ENCODE data around the gene ROCK2. TPM values are rescaled to one million over a fixed set of nuclear protein-coding genes. Genes with fewer than 3 reads are reported as not detected.

ROCK2 gene
- total and polyA plus RNA-seq, 2 of the 13 experiments (the other 11 are each of a cell fraction or from before 2014, with no cell fraction given): 38.1 to 119 TPM

- TF ChIP-seq MEF2D (CRISPR knock-in tag; IDR thresholded peaks at IDR 0.05) (no peak), SMYD3 (CRISPR knock-in tag; IDR thresholded peaks at IDR 0.05) (no peak), HNRNPK (IDR thresholded peaks at IDR 0.05; ENCODE audit: low read depth, low read length, poor library complexity, severe bottlenecking) (no peak), GABPA (IDR thresholded peaks at IDR 0.05; ENCODE audit: low read depth, low read length) (peak; percentile 48), GABPA (CRISPR knock-in tag; IDR thresholded peaks at IDR 0.05; ENCODE audit: low read depth) (peak; percentile 18; the same call in 1 of the 2 replicates), MED8 (CRISPR knock-in tag; IDR thresholded peaks at IDR 0.05; ENCODE audit: insufficient replicate concordance) (peak; percentile 90), GFI1 (CRISPR knock-in tag; IDR thresholded peaks at IDR 0.05; ENCODE audit: borderline replicate concordance) (peak; percentile 66; the same call in 1 of the 2 replicates), ZNF564 (CRISPR knock-in tag; IDR thresholded peaks at IDR 0.05) (no peak), DBP (CRISPR knock-in tag; IDR thresholded peaks at IDR 0.05; ENCODE audit: not compliant biosample characterization) (no peak), TGIF2 (CRISPR knock-in tag; IDR thresholded peaks at IDR 0.05) (0 out of 2 replicates have a peak, but pooled peaks have one; percentile 21), KAT8 (CRISPR knock-in tag; IDR thresholded peaks at IDR 0.05) (peak; percentile 52; the same call in 1 of the 2 replicates), ADNP (CRISPR knock-in tag; IDR thresholded peaks at IDR 0.05) (no peak), EP300 (IDR thresholded peaks at IDR 0.05; ENCODE audit: low read depth in 2 of 2, low read length in 2 of 2) (peak in 1 of 2 experiments; percentile 52; a peak in 2 of 4 replicates), EP300 (CRISPR knock-in tag; IDR thresholded peaks at IDR 0.05; ENCODE audit: borderline replicate concordance) (peak; percentile 20; the same call in 1 of the 2 replicates), AKAP8 (CRISPR knock-in tag; IDR thresholded peaks at IDR 0.05) (peak; percentile 46; the same call in 1 of the 2 replicates), MAFG (CRISPR knock-in tag; IDR thresholded peaks at IDR 0.05) (no peak), ZNF510 (CRISPR knock-in tag; IDR thresholded peaks at IDR 0.05; ENCODE audit: low read depth) (no peak; the same call in 1 of the 2 replicates), ARHGAP35 (CRISPR knock-in tag; IDR thresholded peaks at IDR 0.05; ENCODE audit: borderline replicate concordance) (no peak), ZNF496 (CRISPR knock-in tag; IDR thresholded peaks at IDR 0.05; ENCODE audit: insufficient replicate concordance) (no peak), POLR2G (IDR thresholded peaks at IDR 0.05; ENCODE audit: low read depth, low read length) (peak; percentile 75; the same call in 1 of the 2 replicates), ZBTB7A (CRISPR knock-in tag; IDR thresholded peaks at IDR 0.05) (peak; percentile 95), FOXK2 (IDR thresholded peaks at IDR 0.05) (no peak), ZNF382 (CRISPR knock-in tag; IDR thresholded peaks at IDR 0.05; ENCODE audit: borderline replicate concordance) (no peak), SATB2 (CRISPR knock-in tag; IDR thresholded peaks at IDR 0.05) (no peak), HMGA1 (CRISPR knock-in tag; conservative IDR thresholded peaks at IDR 0.05) (no peak), SYNCRIP (IDR thresholded peaks at IDR 0.05; ENCODE audit: insufficient read depth, low read depth, low read length) (no peak)
Measured at GRCh38 chr2:11344342-11344955, at the start of gene ROCK2 (continued).

Measured in HepG2 (cell line).